B cell (primary cell): ENCODE results near the gene RECK. TPM values are rescaled to one million over a fixed set of nuclear protein-coding genes. Genes with fewer than 3 reads are reported as not detected.

Experiments
- ATAC-seq: fragments of 200-7000 bp; cut with Tn5 transposase; one replicate; pipeline ENCODE4 v1.10.0; 2021; ENCODE audit warnings: low read depth, mild to moderate bottlenecking, moderate number of reproducible peaks, moderate library complexity
- CTCF ChIA-PET: fragments of 350-600 bp; sonication (Branson Sonifier 250); formaldehyde crosslinking; loops from one replicate; lab custom pipeline; 2021; ENCODE audit warnings: antibody characterized with exemption, inconsistent platforms; lab: Charles Lee
- POLR2A ChIA-PET: fragments of 350-600 bp; sonication (Branson Sonifier 250); formaldehyde crosslinking; loops from one replicate; lab custom pipeline; 2021; ENCODE audit warnings: antibody characterized with exemption; lab: Charles Lee
- DNase-seq: peaks from one replicate; pipeline ENCODE4 v3.0.0; 2013
- H2AFZ ChIP-seq: 2 replicates; pipeline ENCODE4 v1.6.1; 2012; ENCODE audit warnings: mild to moderate bottlenecking, low read depth, low read length; ENCODE audit not compliant: insufficient read depth, poor library complexity, severe bottlenecking
- H3K27ac ChIP-seq, 2 donors: 1 replicate in 1 of 2; 2 replicates in 1 of 2; pipeline ENCODE4 v1.5.1; 2012 to 2013; ENCODE audit warnings: low read length in 2 of 2, mild to moderate bottlenecking in 2 of 2, moderate library complexity in 1 of 2
- H3K27me3 ChIP-seq, 4 experiments: fragments of 200-600 bp in 1 of 4; sonication (generic) in 1 of 4; replicated peaks in 1 of 4; 1 replicate in 2 of 4; 2 replicates in 2 of 4; pipeline versions ENCODE4 v1.6.1 to v1.7.0; 2013 to 2016; ENCODE audit warnings: low read length in 3 of 4, mild to moderate bottlenecking in 2 of 4, mixed read lengths in 1 of 4, moderate library complexity in 1 of 4; ENCODE audit not compliant: insufficient read depth in 4 of 4, control insufficient read depth in 3 of 4; ENCODE audit errors: control extremely low read depth in 1 of 4
- H3K36me3 ChIP-seq, 2 experiments: replicated peaks in 1 of 2; 1 replicate in 1 of 2; 2 replicates in 1 of 2; pipeline versions ENCODE4 v1.6.1 to v1.7.1; 2013; ENCODE audit warnings: low read length in 1 of 2; ENCODE audit not compliant: insufficient read depth in 2 of 2, control insufficient read depth in 1 of 2; ENCODE audit errors: control extremely low read depth in 1 of 2, extremely low read depth in 1 of 2
- H3K4me1 ChIP-seq, 2 donors: fragments of 200-600 bp in 1 of 2; sonication (generic) in 1 of 2; 1 replicate in 1 of 2; 2 replicates in 1 of 2; pipeline versions ENCODE4 v1.5.1 to v1.6.1; 2013 to 2017; ENCODE audit warnings: low read length in 2 of 2; ENCODE audit not compliant: control insufficient read depth in 2 of 2, insufficient read depth in 2 of 2
- H3K4me2 ChIP-seq: replicated peaks from 2 replicates; pipeline ENCODE3; 2012; ENCODE audit warnings: mild to moderate bottlenecking, low read depth, low read length; ENCODE audit not compliant: poor library complexity, severe bottlenecking
- H3K4me3 ChIP-seq, 5 experiments: fragments of 200-600 bp in 1 of 5; sonication (generic) in 1 of 5; 1 replicate in 3 of 5; 2 replicates in 2 of 5; pipeline versions ENCODE4 v1.5.1 to v1.7.0; 2011 to 2016; ENCODE audit warnings: low read length in 4 of 5, mild to moderate bottlenecking in 4 of 5, low read depth in 2 of 5, control low read depth in 1 of 5, moderate library complexity in 1 of 5; ENCODE audit not compliant: insufficient read depth in 1 of 5; ENCODE audit errors: control extremely low read depth in 1 of 5, extremely low read depth in 1 of 5
- H3K79me2 ChIP-seq: fragments of 200-600 bp; sonication (generic); one replicate; pipeline ENCODE4 v1.6.0; 2016; ENCODE audit warnings: low read length; ENCODE audit not compliant: control insufficient read depth, insufficient read depth
- H3K9ac ChIP-seq: fragments of 200-600 bp; sonication (generic); 2 replicates; pipeline ENCODE4 v1.6.1; 2017; ENCODE audit warnings: mild to moderate bottlenecking, low read length, moderate library complexity
- H3K9me3 ChIP-seq, 3 donors: one replicate each; pipeline versions ENCODE4 v1.6.1 to v1.7.1; 2013; ENCODE audit warnings: low read length in 2 of 3; ENCODE audit not compliant: control insufficient read depth in 2 of 3, insufficient read depth in 1 of 3; ENCODE audit errors: control extremely low read depth in 1 of 3
- H4K20me1 ChIP-seq: 2 replicates; pipeline ENCODE4 v1.6.0; 2012; ENCODE audit warnings: mild to moderate bottlenecking, low read length; ENCODE audit not compliant: insufficient read depth, control insufficient read depth, poor library complexity, severe bottlenecking
- H3K27ac Mint-ChIP-seq: one replicate; pipeline ENCODE4 v1.8.0; 2021; ENCODE audit warnings: mixed read lengths
- H3K27me3 Mint-ChIP-seq: one replicate; pipeline ENCODE4 v1.8.0; 2021; ENCODE audit warnings: mixed read lengths
- H3K4me1 Mint-ChIP-seq: one replicate; pipeline ENCODE4 v1.8.0; 2021; ENCODE audit warnings: mixed read lengths
- H3K4me3 Mint-ChIP-seq: one replicate; pipeline ENCODE4 v1.8.0; 2021; ENCODE audit warnings: mixed read lengths
- H3K9me3 Mint-ChIP-seq: one replicate; pipeline ENCODE4 v1.8.0; 2022; ENCODE audit warnings: mixed read lengths; ENCODE audit not compliant: insufficient read depth
- EZH2 ChIP-seq: IDR thresholded peaks from 2 replicates; pipeline ENCODE4 v1.6.1; 2012; ENCODE audit warnings: borderline replicate concordance, low read depth, mild to moderate bottlenecking, moderate library complexity, low read length; ENCODE audit not compliant: insufficient read depth, poor library complexity, severe bottlenecking
- WGBS: methylation state at CpG from one replicate; pipeline ENCODE4 v1.1.5; 2013; ENCODE audit warnings: missing lambda C conversion rate; ENCODE audit not compliant: insufficient coverage; 5-methylcytosine and 5-hydroxymethylcytosine counted together
- intact Hi-C: fragments of 100-400 bp; cut with micrococcal nuclease; formaldehyde crosslinking; loops from one replicate; pipeline ENCODE4 v1.10.0; 2022
- polyA plus RNA-seq: library from polyadenylated mRNA; depleted of rRNA; stranded (reverse); fragments of >200 nt; gene quantifications from 2 replicates; pipeline ENCODE4 v1.2.3, GENCODE V29; 2012
- total RNA-seq, 2 donors: library from RNA; stranded (reverse); fragments of 120-200 nt in 1 of 2; gene quantifications; 1 replicate in 1 of 2; 2 replicates in 1 of 2; pipeline versions ENCODE4 v1.2.3 to v1.2.4, GENCODE V29; 2013 to 2022
- TF ChIP-seq, protein P1 (sequence below): fragments of 200-600 bp; IDR thresholded peaks from one replicate; pipeline ENCODE4 v1.8.0; 2022; ENCODE audit warnings: antibody characterized with exemption, mild to moderate bottlenecking

RECK gene
- total and polyA plus RNA-seq, 2 donors (not counting 1 experiment from before 2014, with no cell fraction given): 5.6 to 7.7 TPM

DNA sequence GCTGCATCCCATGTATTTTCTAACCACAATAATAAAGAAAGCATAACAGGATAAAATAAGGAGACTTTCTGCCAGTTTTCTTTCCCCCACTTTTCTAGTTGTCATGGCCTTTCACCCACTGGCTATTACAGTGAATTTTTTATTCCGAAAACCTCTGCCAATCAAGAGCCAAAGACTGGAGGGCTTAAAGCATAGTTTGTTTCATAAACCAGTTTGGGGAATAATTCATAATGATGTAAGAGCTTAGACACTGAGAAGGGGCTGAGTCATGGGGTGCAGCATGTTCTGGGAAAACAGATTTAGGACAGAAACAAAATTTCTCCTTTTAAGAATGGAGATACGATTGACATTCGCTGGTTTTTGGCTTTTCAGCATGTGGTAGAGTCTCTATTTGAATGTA is 95.4 kb downstream of the RECK start:
- POLR2A ChIA-PET: no interaction called here
- Mint-ChIP-seq H3K27me3 (no peaks in the 10 kb centered on the region), H3K27ac (no peak overlapping the region), H3K9me3 (no peaks in the 10 kb centered on the region), H3K4me3 (no peak overlapping the region), H3K4me1 (peaks cover 20% of the 10 kb centered on the region)
- CTCF ChIA-PET: interaction anchor here (1.8 to 4.1 kb wide), 2 partner anchors 27 to 29 kb away, joined by 6 to 14 read pairs; no protein-coding TSS in a partner anchor
- Histone ChIP-seq H3K4me1 (peaks cover 21 to 22% of the 10 kb centered on the region in 2 donors), H3K27ac (no peak overlapping the region), H3K9me3 (no peaks in the 10 kb centered on the region), H3K9ac (no peak overlapping the region), H3K27me3 (no peaks in the 10 kb centered on the region), H2AFZ (no peak overlapping the region), H3K4me2 (no peak overlapping the region), H3K79me2 (peaks cover 6% of the 10 kb centered on the region), H4K20me1 (no peaks in the 10 kb centered on the region), H3K36me3 (no peaks in the 10 kb centered on the region), H3K4me3 (no peak overlapping the region)
- intact Hi-C loops: no loop called here
- WGBS: 90% methylated on average over 2 of the region's 3 CpGs
- TF ChIP-seq EZH2: no peak
- TF ChIP-seq, protein P1, sequence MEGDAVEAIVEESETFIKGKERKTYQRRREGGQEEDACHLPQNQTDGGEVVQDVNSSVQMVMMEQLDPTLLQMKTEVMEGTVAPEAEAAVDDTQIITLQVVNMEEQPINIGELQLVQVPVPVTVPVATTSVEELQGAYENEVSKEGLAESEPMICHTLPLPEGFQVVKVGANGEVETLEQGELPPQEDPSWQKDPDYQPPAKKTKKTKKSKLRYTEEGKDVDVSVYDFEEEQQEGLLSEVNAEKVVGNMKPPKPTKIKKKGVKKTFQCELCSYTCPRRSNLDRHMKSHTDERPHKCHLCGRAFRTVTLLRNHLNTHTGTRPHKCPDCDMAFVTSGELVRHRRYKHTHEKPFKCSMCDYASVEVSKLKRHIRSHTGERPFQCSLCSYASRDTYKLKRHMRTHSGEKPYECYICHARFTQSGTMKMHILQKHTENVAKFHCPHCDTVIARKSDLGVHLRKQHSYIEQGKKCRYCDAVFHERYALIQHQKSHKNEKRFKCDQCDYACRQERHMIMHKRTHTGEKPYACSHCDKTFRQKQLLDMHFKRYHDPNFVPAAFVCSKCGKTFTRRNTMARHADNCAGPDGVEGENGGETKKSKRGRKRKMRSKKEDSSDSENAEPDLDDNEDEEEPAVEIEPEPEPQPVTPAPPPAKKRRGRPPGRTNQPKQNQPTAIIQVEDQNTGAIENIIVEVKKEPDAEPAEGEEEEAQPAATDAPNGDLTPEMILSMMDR: no peak
- ATAC-seq (no peak), DNase-seq (no peak)

DNA sequence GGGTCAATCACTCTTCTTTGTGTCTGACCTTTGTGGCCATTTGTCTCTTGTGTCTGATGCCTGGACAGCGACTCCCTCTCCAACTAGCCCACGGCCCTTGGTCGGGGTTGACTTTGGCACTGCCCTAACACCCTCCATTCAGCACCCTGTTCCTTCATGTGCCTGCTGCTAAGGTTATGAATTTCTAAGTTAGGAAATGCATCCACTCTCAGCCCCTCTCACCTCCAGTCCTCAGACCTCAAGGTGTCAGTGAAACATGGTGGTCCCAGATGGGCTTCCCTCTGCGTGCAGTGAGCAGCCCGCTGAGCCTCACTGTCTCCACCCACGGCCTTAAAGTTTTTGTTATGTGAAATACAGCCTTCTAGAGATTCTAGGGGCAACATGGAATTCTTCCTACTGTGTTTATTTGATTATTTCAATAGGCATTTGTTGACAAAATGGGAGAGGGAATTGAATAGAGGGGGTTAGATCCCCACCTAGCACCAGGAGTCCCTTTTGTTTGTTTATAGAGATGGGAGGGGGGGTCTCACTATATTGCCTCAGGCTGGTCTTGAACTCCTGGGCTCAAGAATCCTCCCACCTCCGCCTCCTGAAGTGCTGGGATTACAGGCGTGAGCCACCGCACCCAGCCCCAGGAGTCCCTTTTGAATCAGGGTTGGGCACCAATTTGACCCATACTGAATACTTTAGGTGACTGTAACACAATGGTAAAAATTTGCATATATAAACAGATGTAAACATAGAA is 98.2 kb downstream of the RECK start:
- Histone ChIP-seq H3K36me3 (peaks cover 0 to 12% of the 10 kb centered on the region in 2 experiments), H3K79me2 (peaks cover 20% of the 10 kb centered on the region), H3K27me3 (no peaks in the 10 kb centered on the region), H3K4me3 (no peak overlapping the region), H4K20me1 (peaks cover 14% of the 10 kb centered on the region), H3K9ac (no peak overlapping the region), H3K4me1 (peaks cover 23 to 24% of the 10 kb centered on the region in 2 donors), H2AFZ (no peak overlapping the region), H3K4me2 (no peak overlapping the region), H3K9me3 (no peaks in the 10 kb centered on the region), H3K27ac (no peak overlapping the region)
- Mint-ChIP-seq H3K27me3 (no peaks in the 10 kb centered on the region), H3K9me3 (no peaks in the 10 kb centered on the region), H3K4me1 (peaks cover 35% of the 10 kb centered on the region), H3K4me3 (peak overlapping the region; percentile 81), H3K27ac (no peak overlapping the region)
- DNase-seq: no peak
- intact Hi-C loops: loop anchor here (5.0 kb wide), 1 partner anchor 122 kb away; the partner anchor contains the start of gene GNE
- CTCF ChIA-PET: no interaction called here
- POLR2A ChIA-PET: no interaction called here
- no CpG with 5 or more reads among the region's 9 CpGs for WGBS
- no peak for ATAC-seq
- no peak for TF ChIP-seq EZH2
- TF ChIP-seq, protein P1: no peak
